Panc1 (cell line): ENCODE data around the gene SLC22A12. TPM values are rescaled to one million over a fixed set of nuclear protein-coding genes. Genes with fewer than 3 reads are reported as not detected.

ENCODE experiments used
- ATAC-seq: fragments of 200-7000 bp; cut with Tn5 transposase; 2 replicates; pipeline ENCODE4 v1.9.1; 2020; ENCODE audit warnings: mild to moderate bottlenecking, moderate library complexity
- BruUV-seq: library from RNA; stranded (reverse); fragments of 400-500 nt; replicated peaks from 2 replicates; lab custom pipeline; 2021; lab: Mats Ljungman, UMichigan
- CTCF ChIA-PET: fragments of 300-600 bp; sonication (Branson Sonifier 250); formaldehyde crosslinking; loops from one replicate; lab custom pipeline; 2022; ENCODE audit warnings: antibody characterized with exemption; lab: Charles Lee
- POLR2A ChIA-PET: fragments of 300-600 bp; sonication (Branson Sonifier 250); formaldehyde crosslinking; loops from one replicate; lab custom pipeline; 2022; ENCODE audit warnings: antibody characterized with exemption; lab: Charles Lee
- DNase-seq: peaks from one replicate; pipeline ENCODE4 v3.0.0-alpha.2; 2010; ENCODE audit warnings: low read depth, low spot score
- H3K27ac ChIP-seq: 2 replicates; pipeline ENCODE4 v1.5.1; 2011; ENCODE audit warnings: mild to moderate bottlenecking, low read length, inconsistent platforms
- H3K27me3 ChIP-seq: fragments of 200-500 bp; sonication (Bioruptor generic); 2 replicates; pipeline ENCODE4 v1.6.0; 2014; ENCODE audit warnings: low read length, inconsistent platforms; ENCODE audit not compliant: control insufficient read depth, insufficient read depth
- H3K36me3 ChIP-seq: fragments of 200-500 bp; sonication (Bioruptor generic); 2 replicates; pipeline ENCODE4 v1.5.1; 2014; ENCODE audit warnings: inconsistent platforms, mild to moderate bottlenecking, low read length, moderate library complexity; ENCODE audit not compliant: control insufficient read depth, insufficient read depth
- H3K4me1 ChIP-seq: 2 replicates; pipeline ENCODE4 v1.5.1; 2011; ENCODE audit warnings: inconsistent platforms, mild to moderate bottlenecking, low read length, moderate library complexity; ENCODE audit not compliant: control insufficient read depth, insufficient read depth
- H3K4me3 ChIP-seq, 2 experiments: 2 replicates each; pipeline ENCODE4 v1.5.1; 2011 to 2012; ENCODE audit warnings: low read depth in 2 of 2, low read length in 2 of 2, mild to moderate bottlenecking in 2 of 2, inconsistent platforms in 1 of 2, moderate library complexity in 1 of 2
- H3K9me3 ChIP-seq: fragments of 200-500 bp; sonication (Bioruptor generic); 2 replicates; pipeline ENCODE4 v1.5.1; 2014; ENCODE audit warnings: low read depth, mild to moderate bottlenecking, inconsistent platforms, low read length, moderate library complexity; ENCODE audit not compliant: control insufficient read depth, insufficient read depth
- POLR2AphosphoS5 ChIP-seq: IDR thresholded peaks from 2 replicates; pipeline ENCODE4 v1.6.1; 2012; ENCODE audit warnings: mild to moderate bottlenecking, low read depth, low read length, moderate library complexity
- SIN3A ChIP-seq: IDR thresholded peaks from 2 replicates; pipeline ENCODE4 v1.6.1; 2012; ENCODE audit warnings: low read depth, mild to moderate bottlenecking, low read length, moderate library complexity, borderline replicate concordance; ENCODE audit not compliant: insufficient read depth
- TCF7L2 ChIP-seq: IDR thresholded peaks from 2 replicates; pipeline ENCODE4 v1.6.1; 2011; ENCODE audit warnings: mild to moderate bottlenecking, low read depth, low read length, inconsistent platforms
- in situ Hi-C: cut with HindIII; loops from 2 replicates; pipeline ENCODE4 v1.10.0; 2016; ENCODE audit warnings: low sequenced_read_pairs, low pct_unique_long_range_greater_than_20kb
- intact Hi-C: fragments of 100-400 bp; cut with micrococcal nuclease; formaldehyde crosslinking; loops from one replicate; pipeline ENCODE4 v1.10.0; 2022; ENCODE audit not compliant: unreplicated experiment
- total RNA-seq: library from RNA; stranded (reverse); gene quantifications from one replicate; pipeline ENCODE4 v1.2.1, GENCODE V29; 2021; ENCODE audit not compliant: unreplicated experiment
- TF ChIP-seq, protein P1 (sequence below): fragments of 450-650 bp; IDR thresholded peaks from 2 replicates; pipeline ENCODE4 v1.5.1; 2017; ENCODE audit warnings: mild to moderate bottlenecking
- TF ChIP-seq, protein P2 (sequence below), 2 experiments: IDR thresholded peaks; 2 replicates each; pipeline ENCODE4 v1.6.1; 2011 to 2012; ENCODE audit warnings: low read depth in 2 of 2, control low read depth in 1 of 2, low read length in 1 of 2, mild to moderate bottlenecking in 1 of 2, moderate library complexity in 1 of 2; ENCODE audit not compliant: insufficient read depth in 1 of 2

Gene SLC22A12
- total RNA-seq, 1 experiment from 2014 or later, result not detected

DNA sequence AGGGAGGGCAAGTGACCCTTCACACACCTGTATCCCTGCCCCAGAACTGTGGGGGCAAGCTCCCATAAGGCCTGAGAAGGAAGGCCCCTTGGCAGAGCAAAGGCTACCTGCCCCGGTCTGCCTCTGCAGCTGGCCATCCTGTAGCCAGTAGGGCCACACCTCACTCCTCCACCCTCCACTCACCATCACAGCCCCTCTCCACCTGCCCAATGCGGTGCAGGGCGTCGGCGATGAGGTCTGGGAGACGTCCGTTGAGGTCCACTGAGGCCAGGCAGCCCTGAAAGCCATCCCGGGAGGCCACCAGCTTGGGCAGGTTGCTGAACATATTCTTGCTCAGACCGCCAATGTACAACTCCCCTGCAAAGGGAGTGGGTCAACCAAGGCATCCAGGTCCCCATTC, 57.5 kb downstream of the SLC22A12 start:
- Histone ChIP-seq H3K27me3 (peaks cover 8% of the 10 kb centered on the region), H3K4me1 (no peaks in the 10 kb centered on the region), H3K27ac (no peak overlapping the region), H3K36me3 (no peaks in the 10 kb centered on the region), H3K9me3 (no peaks in the 10 kb centered on the region), H3K4me3 (no peak overlapping the region)
- intact Hi-C loops (loop anchor here (2.0 to 5.0 kb wide), 2 partner anchors 96 to 156 kb away; no protein-coding TSS in a partner anchor), in situ Hi-C loops (no loop called here)
- CTCF ChIA-PET, result interaction anchor here (1.4 kb wide), 1 partner anchor 292 kb away, joined by 9 read pairs; no protein-coding TSS in a partner anchor
- BruUV-seq, result no TSS peak
- no peak for TF ChIP-seq POLR2AphosphoS5
- no peak for TF ChIP-seq SIN3A
- TF ChIP-seq, protein P1, sequence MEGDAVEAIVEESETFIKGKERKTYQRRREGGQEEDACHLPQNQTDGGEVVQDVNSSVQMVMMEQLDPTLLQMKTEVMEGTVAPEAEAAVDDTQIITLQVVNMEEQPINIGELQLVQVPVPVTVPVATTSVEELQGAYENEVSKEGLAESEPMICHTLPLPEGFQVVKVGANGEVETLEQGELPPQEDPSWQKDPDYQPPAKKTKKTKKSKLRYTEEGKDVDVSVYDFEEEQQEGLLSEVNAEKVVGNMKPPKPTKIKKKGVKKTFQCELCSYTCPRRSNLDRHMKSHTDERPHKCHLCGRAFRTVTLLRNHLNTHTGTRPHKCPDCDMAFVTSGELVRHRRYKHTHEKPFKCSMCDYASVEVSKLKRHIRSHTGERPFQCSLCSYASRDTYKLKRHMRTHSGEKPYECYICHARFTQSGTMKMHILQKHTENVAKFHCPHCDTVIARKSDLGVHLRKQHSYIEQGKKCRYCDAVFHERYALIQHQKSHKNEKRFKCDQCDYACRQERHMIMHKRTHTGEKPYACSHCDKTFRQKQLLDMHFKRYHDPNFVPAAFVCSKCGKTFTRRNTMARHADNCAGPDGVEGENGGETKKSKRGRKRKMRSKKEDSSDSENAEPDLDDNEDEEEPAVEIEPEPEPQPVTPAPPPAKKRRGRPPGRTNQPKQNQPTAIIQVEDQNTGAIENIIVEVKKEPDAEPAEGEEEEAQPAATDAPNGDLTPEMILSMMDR, result no peak
- TF ChIP-seq, protein P2, sequence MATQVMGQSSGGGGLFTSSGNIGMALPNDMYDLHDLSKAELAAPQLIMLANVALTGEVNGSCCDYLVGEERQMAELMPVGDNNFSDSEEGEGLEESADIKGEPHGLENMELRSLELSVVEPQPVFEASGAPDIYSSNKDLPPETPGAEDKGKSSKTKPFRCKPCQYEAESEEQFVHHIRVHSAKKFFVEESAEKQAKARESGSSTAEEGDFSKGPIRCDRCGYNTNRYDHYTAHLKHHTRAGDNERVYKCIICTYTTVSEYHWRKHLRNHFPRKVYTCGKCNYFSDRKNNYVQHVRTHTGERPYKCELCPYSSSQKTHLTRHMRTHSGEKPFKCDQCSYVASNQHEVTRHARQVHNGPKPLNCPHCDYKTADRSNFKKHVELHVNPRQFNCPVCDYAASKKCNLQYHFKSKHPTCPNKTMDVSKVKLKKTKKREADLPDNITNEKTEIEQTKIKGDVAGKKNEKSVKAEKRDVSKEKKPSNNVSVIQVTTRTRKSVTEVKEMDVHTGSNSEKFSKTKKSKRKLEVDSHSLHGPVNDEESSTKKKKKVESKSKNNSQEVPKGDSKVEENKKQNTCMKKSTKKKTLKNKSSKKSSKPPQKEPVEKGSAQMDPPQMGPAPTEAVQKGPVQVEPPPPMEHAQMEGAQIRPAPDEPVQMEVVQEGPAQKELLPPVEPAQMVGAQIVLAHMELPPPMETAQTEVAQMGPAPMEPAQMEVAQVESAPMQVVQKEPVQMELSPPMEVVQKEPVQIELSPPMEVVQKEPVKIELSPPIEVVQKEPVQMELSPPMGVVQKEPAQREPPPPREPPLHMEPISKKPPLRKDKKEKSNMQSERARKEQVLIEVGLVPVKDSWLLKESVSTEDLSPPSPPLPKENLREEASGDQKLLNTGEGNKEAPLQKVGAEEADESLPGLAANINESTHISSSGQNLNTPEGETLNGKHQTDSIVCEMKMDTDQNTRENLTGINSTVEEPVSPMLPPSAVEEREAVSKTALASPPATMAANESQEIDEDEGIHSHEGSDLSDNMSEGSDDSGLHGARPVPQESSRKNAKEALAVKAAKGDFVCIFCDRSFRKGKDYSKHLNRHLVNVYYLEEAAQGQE (IDR thresholded peaks at IDR 0.05; ENCODE audit: insufficient read depth in 1 of 2, low read depth in 2 of 2, low read length in 1 of 2), result no peak
- TF ChIP-seq TCF7L2, result no peak
- DNase-seq (no peak), ATAC-seq (no peak)
- POLR2A ChIA-PET, result no interaction called here

DNA sequence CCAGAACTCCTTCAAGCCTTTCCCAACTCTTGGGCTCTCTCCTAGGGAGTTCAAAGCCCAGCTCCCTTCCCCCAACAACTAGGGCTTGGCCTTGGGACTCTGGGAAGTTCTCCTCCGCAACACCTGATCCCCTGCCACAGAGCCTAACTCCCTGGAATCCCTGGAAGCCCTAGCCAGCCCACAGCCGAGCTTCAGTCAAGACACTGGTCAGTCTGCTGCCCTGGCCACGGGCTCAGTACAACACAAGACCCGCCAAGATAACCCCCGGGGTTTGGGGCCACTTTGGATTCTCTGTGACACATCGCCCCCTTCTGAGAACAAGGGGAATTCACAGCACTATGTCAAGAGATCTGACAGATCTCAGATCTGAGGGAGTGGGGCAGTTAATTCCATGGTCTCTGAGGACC, 58.3 kb downstream of the SLC22A12 start:
- Histone ChIP-seq H3K27ac (no peak overlapping the region), H3K4me1 (no peaks in the 10 kb centered on the region), H3K36me3 (no peaks in the 10 kb centered on the region), H3K4me3 (no peak overlapping the region), H3K27me3 (peaks cover 2% of the 10 kb centered on the region; the same call in 1 of the 2 replicates), H3K9me3 (no peaks in the 10 kb centered on the region)
- in situ Hi-C loops (no loop called here), intact Hi-C loops (loop anchor here (2.0 to 5.0 kb wide), 2 partner anchors 96 to 157 kb away; no protein-coding TSS in a partner anchor)
- CTCF ChIA-PET, result interaction anchor here (1.0 to 2.4 kb wide), 6 partner anchors 11 to 293 kb away, joined by 3 to 15 read pairs (median 7); no protein-coding TSS in a partner anchor
- ATAC-seq (no peak), DNase-seq (no peak)
- no TSS peak for BruUV-seq
- POLR2A ChIA-PET, result no interaction called here
- TF ChIP-seq SIN3A (no peak), TCF7L2 (no peak)
- TF ChIP-seq, protein P2 (IDR thresholded peaks at IDR 0.05; ENCODE audit: insufficient read depth in 1 of 2, low read depth in 2 of 2, low read length in 1 of 2), result no peak
- TF ChIP-seq, protein P1, result peak; percentile 80
